Suppressor macrophage treated with lipopolysaccharide for 1 hour (primary cell): ENCODE data around the gene PAOX.

Source experiments
- DNase-seq, 3 donors: peaks; one replicate each; pipeline ENCODE4 v3.0.0-alpha.2; 2020 to 2022

The PAOX gene

GRCh38 chr10:133440633-133441285, 61.7 kb downstream of the PAOX start:
- DNase-seq, result no peak
